HG03439 (cell line): ENCODE data around the gene MRPS14.
"Not testable (repeated sequence)": the region's sequence is repeated elsewhere in the genome, so short reads cannot be mapped to it uniquely, and the experiment has no call there.

Experiments used
- ATAC-seq: cut with Tn5 transposase; IDR thresholded peaks from one replicate; pipeline ENCODE4 v1.9.1; 2021; ENCODE audit warnings: mild to moderate bottlenecking, moderate library complexity; ENCODE audit not compliant: unreplicated experiment

Gene MRPS14

GRCh38 chr1:175024773-175025172, 1.5 kb upstream of the MRPS14 start:
- ATAC-seq = no peak

- ATAC-seq = not testable (repeated sequence)
These were observed 657 bp upstream of the MRPS14 start for GRCh38 chr1:175023922-175024242.

DNA sequence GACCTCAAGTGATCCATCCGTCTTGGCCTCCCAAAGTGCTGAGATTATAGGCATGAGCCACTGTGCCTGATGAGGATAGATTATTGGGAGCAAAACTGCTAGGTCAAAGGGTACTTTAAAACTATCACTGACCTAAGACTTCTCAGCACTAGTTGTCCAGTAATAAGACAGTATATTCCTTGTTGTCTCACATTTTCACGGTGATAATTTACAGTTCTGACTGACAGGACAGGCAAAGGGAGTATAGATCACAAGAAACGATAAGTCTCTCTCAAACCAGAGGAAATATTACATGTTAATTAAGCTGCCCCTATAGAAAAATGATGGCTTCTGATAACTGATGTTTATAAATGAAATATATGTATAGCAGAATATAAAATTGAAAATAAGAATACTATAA, 3.7 kb downstream of the MRPS14 start:
- ATAC-seq = no peak

- ATAC-seq = no peak
These were observed 8.0 kb downstream of the MRPS14 start for GRCh38 chr1:175015243-175015642.

- no peak for ATAC-seq
These were observed 9.8 kb downstream of the MRPS14 start for GRCh38 chr1:175013445-175013844.

GRCh38 chr1:175009532-175009931, 13.7 kb downstream of the MRPS14 start:
- ATAC-seq = no peak

DNA sequence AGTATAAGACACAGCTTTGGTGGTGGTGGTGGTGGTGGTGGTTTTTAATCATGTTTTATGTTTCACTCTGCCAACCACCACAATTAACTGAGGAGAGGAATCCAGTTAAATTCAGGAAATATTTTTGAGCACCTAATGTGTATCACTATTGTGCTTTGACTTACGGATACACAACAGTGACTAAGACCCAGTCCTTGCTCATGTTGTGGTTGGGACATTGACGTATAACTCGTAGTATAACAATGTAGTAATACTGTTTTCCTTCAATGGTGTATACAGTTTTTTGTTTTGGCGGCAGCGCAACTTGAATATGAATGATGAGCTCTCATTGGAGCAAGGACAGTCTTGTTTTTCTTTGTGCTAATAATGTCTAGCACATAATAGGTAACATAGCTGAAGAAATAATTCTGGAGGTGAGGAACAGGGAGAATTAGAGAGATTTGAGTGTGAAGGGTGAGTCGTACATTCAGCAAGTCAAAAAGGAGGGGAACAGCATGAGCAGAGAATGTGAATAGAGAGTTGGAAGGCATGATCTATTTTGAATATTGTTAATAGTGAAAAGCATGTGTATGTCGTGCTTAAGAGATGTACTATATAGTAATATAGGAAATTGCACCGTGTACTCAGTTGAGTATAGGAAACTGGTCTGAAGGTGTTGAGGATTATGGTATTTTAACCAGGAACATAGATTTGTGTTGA, 18.0 kb downstream of the MRPS14 start:
- ATAC-seq = no peak

GRCh38 chr1:175003521-175003920, 19.7 kb downstream of the MRPS14 start:
- no peak for ATAC-seq

DNA sequence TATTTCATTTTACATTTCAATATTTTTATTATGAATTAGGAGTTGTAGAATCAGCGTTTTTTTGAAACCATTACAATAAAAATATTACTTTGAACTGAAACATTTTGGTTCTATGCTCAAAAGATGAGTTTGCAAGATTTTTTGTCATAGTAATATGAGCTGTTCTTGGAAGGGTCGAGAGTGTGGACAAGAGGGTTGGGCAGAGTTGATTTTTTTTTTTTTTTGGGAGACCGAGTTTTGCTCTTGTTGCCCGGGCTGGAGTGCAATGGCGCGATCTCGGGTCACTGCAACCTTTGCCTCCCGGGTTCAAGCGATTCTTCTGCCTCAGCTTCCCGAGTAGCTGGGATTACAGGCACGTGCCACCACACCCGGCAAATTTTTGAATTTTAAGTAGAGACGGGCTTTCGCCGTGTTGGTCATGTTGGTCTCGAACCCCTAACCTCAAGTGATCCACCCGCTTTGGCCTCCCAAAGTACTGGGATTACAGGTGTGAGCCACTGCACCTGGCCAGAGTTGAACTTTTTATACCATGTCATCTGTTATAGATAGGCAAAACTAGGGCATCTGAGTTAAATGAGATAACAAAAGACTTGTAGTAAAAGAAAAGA, 20.2 kb downstream of the MRPS14 start:
- no peak for ATAC-seq

DNA sequence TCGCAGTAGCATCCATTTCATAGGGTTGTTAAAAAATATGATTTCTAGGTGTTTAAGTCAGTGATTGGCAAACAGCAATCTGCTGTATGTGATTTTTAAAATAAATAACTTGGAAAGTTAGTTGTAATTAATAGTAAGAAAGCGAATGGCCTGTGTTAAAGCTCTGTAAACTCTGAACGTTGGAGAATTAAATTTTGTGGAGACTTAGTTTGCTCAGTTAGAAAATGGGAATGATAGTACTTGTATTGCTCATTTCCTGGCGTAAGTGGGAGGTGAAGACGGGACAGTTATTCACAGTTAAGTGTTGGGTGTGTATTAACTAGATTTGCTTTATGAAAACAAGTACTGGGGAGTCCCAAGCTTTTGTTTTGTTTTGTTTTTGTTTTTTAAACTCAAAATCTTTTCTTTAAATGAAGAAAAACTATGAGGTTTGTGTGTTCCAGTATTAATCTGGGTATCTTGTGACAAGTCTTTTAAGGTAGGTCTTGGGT, 22.5 kb downstream of the MRPS14 start:
- ATAC-seq = no peak

DNA sequence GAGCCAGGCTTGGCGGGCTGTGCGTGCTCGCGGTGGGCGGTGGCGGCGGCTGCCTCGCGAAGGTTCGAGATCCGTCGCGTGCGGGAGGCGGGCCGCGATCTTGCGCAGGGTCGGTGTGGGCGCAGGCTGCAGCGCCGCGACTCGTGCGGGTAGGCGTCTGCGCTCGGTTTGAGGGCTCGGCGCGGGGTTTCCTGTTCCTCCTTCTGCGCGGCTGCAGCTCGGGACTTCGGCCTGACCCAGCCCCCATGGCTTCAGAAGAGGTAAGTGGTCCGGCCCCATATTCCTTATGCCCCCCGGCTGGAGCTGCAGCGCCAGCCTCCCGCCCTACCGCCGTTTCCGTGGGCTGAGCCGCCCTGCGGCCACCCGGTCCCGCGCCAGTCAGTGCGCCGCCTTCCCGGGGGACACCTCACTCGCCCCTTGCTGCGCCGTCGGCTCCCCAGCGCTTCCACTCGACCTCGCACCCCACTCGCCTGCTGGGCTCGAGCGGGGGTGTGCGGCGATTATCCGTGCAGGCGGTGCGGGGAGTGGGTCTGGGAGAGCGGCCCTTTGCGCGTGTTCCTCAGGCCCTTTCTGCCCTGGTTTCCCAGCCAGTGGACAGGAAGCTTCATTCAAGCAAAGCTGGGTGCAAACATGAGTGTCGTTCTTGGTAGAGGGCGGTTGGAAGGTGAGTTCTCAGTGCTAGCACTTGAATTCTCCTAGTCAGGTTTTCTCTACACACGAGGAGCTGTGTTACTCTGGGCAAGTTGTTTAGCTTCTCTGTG, 23.1 kb downstream of the MRPS14 start, which contains the start of gene CACYBP:
CACYBP (plus strand) TSS at position 12 of the 761 bp plus-strand sequence; CDS start at position 246, 234 bp downstream.
- no peak for ATAC-seq

GRCh38 chr1:174999216-174999935, 23.8 kb downstream of the MRPS14 start:
- ATAC-seq = peak; percentile 82

DNA sequence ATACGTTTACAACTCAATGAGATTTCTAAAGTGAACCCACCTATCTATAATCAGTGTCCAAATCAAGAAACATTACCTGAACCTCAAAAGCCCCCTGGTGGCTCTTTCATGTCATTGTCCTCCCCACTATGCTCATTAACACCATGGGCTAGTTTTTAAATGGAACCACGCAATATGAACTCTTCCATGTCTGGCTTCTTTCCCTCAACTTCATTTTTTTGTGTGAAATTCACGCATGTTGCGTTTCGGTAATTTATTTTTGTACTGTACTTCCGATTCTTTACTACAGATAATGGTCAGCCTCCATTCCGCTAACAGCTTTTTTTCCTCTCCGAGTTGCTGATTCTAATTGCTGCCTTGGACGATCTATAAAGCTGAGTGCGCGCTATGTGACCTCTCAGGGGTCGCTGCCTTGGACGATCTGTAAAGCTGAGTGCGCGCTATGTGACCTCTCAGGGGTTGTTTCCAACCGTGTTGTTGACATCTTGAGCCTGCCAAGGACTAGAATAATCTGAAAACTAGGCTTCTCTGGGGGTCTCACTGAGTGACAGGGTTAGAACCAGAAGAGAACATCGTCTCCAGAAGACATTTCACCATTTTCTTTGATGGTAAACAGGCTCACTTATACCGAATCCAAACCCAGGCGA, 24.5 kb downstream of the MRPS14 start:
- peak; percentile 0 for ATAC-seq

DNA sequence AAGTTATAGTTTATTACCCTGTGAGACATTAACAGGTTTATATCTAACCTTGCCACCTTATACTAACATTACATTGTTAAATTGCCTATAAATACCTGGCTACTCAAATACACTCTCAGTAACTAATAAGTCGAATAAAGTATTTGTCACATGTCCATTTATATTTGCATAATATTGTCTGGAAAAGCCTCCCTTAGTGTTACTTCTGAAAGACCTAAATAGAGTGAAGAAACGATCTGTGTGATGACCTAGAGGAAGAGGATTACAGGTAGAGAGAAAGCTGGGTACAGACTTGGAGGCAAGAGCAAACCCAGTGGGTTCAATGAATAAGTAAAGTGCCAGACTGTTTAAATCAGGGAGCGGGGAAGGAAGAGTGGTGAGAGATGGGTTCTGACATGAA, 26.2 kb downstream of the MRPS14 start:
- no peak for ATAC-seq

- no peak for ATAC-seq
These were observed 26.7 kb downstream of the MRPS14 start for GRCh38 chr1:174996476-174996875.

- no peak for ATAC-seq
These were observed 27.3 kb downstream of the MRPS14 start for GRCh38 chr1:174995916-174996315.

GRCh38 chr1:174995121-174995520, 28.1 kb downstream of the MRPS14 start:
- no peak for ATAC-seq

DNA sequence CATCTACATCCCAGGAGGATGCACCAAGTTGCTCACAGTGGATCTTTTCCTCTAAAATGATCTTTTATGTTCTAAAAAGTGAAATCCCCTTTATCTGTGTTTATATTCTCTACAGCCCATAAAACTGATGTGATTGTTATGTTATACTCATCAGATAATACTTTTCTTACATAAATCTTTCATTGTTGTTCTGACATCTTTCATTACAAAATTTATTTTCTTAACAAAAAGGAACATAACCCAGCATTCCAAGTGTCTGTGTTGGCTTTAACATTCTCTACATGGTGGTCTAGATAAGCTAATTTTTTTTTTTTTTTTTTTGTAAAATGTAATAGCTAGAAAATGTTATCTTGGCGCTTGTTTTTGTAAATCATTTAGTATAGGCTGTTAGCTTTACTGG, 31.8 kb downstream of the MRPS14 start:
- ATAC-seq = no peak

DNA sequence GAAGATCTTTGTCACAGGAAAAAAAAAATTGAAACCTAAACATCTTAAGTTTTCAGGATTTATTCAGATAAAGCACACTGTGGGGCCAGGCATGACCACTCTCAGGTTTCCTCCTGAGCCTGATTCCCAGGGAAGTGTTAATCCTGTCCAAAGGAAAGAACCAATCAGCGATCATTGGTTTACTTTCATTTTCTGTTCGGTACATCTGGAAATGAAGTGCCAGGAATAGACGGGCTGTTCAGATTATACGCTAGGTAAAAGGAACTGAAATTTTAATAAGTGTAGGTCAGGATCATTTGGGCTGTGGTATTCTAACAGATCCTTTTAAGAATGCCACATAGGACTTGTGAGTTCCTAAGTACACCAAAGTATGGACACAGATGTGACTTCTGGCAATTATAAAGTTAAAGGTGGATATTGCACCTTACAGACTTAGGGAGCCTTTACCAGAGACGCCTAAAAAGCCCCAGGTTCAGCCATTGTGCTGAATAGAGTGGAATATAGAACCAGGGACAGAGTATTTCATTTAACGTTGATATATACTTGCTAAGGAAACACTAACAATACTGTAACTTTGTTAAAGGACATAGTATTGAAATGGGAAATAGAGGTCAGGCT, 32.7 kb downstream of the MRPS14 start:
- no peak for ATAC-seq

DNA sequence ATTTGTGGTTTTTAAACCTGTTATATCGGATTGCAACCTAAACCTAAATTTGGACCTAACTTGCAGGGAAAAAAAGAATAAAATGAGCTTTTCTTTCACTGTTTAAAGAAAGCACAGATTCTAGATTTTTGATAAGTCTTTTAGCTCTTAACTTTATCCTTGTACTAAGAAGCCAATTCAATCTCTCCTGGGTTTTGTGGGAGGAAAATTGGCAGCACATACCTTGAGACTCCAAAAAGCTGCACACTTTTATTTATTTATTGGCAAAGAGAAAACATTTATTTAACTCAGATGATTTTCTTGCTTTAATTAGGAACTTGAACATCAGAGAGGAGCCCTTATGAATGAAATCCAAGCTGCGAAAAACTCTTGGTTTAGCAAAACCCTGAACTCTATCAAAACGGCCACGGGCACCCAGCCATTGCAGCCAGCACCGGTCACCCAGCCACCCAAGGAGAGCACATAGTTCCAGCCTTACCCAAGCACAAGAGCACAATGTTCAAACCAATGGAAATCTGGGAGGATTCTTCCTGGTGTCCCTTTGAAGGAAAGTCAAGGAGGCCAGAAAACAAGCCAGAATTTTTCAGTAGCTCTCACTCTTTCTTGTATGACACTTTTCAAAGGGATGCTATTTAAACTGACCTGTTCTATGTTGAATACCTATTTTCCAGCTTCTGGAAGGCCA, 33.5 kb downstream of the MRPS14 start:
- ATAC-seq = no peak
